ENCODE measurements around the gene FJX1.
"Not testable (repeated sequence)": the region's sequence is repeated elsewhere in the genome, so short reads cannot be mapped to it uniquely, and the experiment has no call there.

The FJX1 gene

GRCh38 chr11:35667257-35667656, 49.0 kb downstream of the FJX1 start:
- no peak for DNase-seq (ENCODE audit: low read depth, low spot score)

GRCh38 chr11:35668350-35668749, 50.1 kb downstream of the FJX1 start:
- DNase-seq (ENCODE audit: low read depth, low spot score): not testable (repeated sequence)

Measured in activated naive CD8-positive, alpha-beta T cell treated with anti-CD3 and anti-CD28 coated beads, Interleukin-2, amount 50 U/mL, for 16 hours (primary cell).